Lower lobe of right lung (tissue), 2 donors: Measurements from ENCODE around the gene RSKR. TPM values are rescaled to one million over a fixed set of nuclear protein-coding genes. Genes with fewer than 3 reads are reported as not detected.

ENCODE experiments used
- ATAC-seq, 2 donors: fragments of 200-7000 bp; cut with Tn5 transposase; one replicate each; pipeline ENCODE4 v1.9.1; 2020 to 2022; ENCODE audit warnings: mild to moderate bottlenecking in 2 of 2, moderate library complexity in 2 of 2
- DNase-seq: peaks from one replicate; pipeline ENCODE4 v3.0.0-alpha.2; 2020
- H3K27ac ChIP-seq: fragments of 200-600 bp; one replicate; pipeline ENCODE4 v1.8.0; 2022
- H3K27me3 ChIP-seq: fragments of 200-600 bp; one replicate; pipeline ENCODE4 v1.8.0; 2022; ENCODE audit warnings: low read depth
- H3K36me3 ChIP-seq: fragments of 200-600 bp; one replicate; pipeline ENCODE4 v1.8.0; 2022; ENCODE audit warnings: mild to moderate bottlenecking
- H3K4me1 ChIP-seq: fragments of 200-600 bp; one replicate; pipeline ENCODE4 v1.8.0; 2022
- H3K4me3 ChIP-seq: fragments of 200-600 bp; one replicate; pipeline ENCODE4 v1.8.0; 2022; ENCODE audit warnings: mild to moderate bottlenecking
- H3K9me3 ChIP-seq: fragments of 200-600 bp; one replicate; pipeline ENCODE4 v1.8.0; 2022
- CTCF ChIP-seq: fragments of 200-600 bp; IDR thresholded peaks from one replicate; pipeline ENCODE4 v1.8.0; 2022; ENCODE audit warnings: antibody characterized with exemption, mild to moderate bottlenecking
- intact Hi-C: fragments of 100-400 bp; cut with DNase I; formaldehyde crosslinking; loops from one replicate; pipeline ENCODE4 v1.11.0; 2022
- total RNA-seq: library from RNA; stranded (reverse); fragmentation: NEBNext Ultra II Directional; extraction: Animal tissue kit (Norgen Biotek cat#: 25700); gene quantifications from one replicate; pipeline ENCODE4 v1.2.1, GENCODE V29; 2021
- donor health status: DM: no; HTN: yes; CAD: no; lungs with severe emphysema.

Gene RSKR
- total RNA-seq, 1 donor from 2014 or later, result 14.1 TPM

GRCh38 chr17:28599311-28600184 lies 14.4 kb downstream of the RSKR start:
- DNase-seq (peak; percentile 65), ATAC-seq (peak; percentile 73 to 79)
- TF ChIP-seq CTCF, result no peak
- no peaks in the 10 kb centered on the region for H3K27me3 ChIP-seq
- H3K9me3 ChIP-seq, result no peaks in the 10 kb centered on the region
- H3K36me3 ChIP-seq, result no peaks in the 10 kb centered on the region
- H3K4me3 ChIP-seq, result peak overlapping the region; percentile 62
- peaks cover 16% of the 10 kb centered on the region for H3K4me1 ChIP-seq
- intact Hi-C loops, result no loop called here
- peak overlapping the region; percentile 90 for H3K27ac ChIP-seq

- H3K9me3 ChIP-seq, result no peaks in the 10 kb centered on the region
Measured at GRCh38 chr17:28598799-28599310, 15.1 kb downstream of the RSKR start, which contains the start of gene SPAG5. Gene SPAG5 (minus strand): TSS chr17:28599025. CDS start chr17:28598946, 79 bp downstream.

DNA sequence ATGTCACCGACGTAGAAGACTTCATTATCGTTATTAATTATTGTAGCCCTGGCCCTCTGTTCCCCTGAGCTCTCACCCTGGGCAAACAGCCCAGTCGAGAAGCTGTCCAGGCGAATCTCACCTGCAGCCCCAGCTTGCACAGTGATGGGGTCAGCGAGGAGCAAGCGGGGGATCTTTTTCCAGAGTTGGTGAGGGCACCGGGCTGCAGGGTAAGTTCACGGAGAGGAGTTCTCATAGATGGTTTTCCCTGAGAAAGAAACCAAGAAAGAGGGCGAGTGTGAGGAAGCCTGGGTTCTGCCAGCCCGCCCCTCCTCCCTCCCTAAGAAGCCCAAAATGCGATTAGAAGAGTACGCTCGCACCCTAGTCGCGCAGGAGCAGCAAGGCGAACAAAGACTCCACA lies 15.6 kb downstream of the RSKR start:
- ATAC-seq (no peak), DNase-seq (no peak)
- Histone ChIP-seq H3K4me1 (peaks cover 16% of the 10 kb centered on the region), H3K36me3 (no peaks in the 10 kb centered on the region), H3K9me3 (no peaks in the 10 kb centered on the region), H3K4me3 (peak overlapping the region; percentile 62), H3K27me3 (no peaks in the 10 kb centered on the region), H3K27ac (peak overlapping the region; percentile 90)
- intact Hi-C loops, result no loop called here
- TF ChIP-seq CTCF, result no peak

More at GRCh38 chr17:28598799-28599310, 15.1 kb downstream of the RSKR start, which contains the start of gene SPAG5:
- peak; percentile 95 for DNase-seq
- TF ChIP-seq CTCF, result no peak
- Histone ChIP-seq H3K36me3 (no peaks in the 10 kb centered on the region), H3K4me3 (peak within 1 kb of the TSS; percentile 62), H3K27ac (peak within 1 kb of the TSS; percentile 90), H3K27me3 (no peaks in the 10 kb centered on the region), H3K4me1 (peaks cover 16% of the 10 kb centered on the region)
- peak; percentile 99 to 100 for ATAC-seq
- intact Hi-C loops, result no loop called here

DNA sequence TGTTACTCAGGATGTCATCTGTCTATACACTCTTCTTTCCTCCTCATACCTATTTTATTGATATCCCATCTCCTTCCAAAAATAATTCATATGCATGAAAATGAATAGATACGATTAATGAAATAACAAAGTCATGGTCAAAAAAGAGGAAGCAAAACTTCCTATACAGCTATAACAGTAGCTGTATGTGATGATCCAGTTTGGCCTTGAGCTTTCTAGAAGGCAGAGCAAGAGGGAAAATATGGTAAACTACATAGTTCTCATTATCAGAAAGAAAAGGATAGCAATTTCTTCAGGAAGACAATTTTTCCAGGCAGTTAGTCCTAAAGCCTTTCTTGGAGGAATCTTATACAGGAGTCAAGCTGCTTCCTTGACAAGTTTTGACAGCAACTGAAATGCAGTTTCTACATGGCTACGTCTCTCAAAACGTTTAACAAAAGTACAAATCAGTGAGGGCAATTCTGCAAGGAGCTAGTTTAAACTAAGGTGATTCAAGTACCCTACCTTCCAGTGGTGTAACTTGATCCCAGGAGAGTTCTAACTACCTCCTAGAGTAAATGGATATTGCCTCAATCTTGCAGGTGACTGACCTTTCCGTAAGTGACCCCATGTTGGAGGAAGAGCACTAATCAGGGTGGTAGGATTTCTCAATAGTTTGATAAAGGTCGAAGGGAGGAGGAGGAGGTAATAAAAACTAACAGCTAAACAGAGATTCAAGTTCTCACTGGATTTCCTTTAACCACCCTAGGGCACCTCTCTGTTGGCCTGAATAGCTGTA lies 16.2 kb downstream of the RSKR start:
- Histone ChIP-seq H3K36me3 (no peaks in the 10 kb centered on the region), H3K27ac (no peak overlapping the region), H3K9me3 (no peaks in the 10 kb centered on the region), H3K27me3 (no peaks in the 10 kb centered on the region), H3K4me3 (no peak overlapping the region), H3K4me1 (peaks cover 16% of the 10 kb centered on the region)
- intact Hi-C loops, result no loop called here
- no peak for TF ChIP-seq CTCF
- ATAC-seq (no peak), DNase-seq (no peak)

DNA sequence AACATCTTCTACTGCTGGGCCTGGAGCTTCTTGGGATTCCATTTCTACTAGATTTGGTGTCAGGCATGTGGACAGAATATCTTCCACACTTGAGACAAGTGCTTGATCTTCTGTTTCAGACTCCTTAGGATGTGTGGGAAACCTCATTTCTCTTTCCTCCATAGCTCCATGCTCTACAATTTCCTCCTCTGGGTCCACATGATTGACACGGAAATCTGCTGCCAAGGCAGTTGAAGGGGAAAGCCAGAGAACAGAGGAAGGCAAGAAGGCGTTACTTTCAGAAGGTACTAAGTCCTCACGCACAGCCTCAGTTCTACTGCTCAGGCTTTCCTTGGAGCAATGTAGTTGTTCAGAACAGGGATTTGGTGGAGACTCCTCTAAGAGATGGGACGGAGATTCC lies 21.7 kb downstream of the RSKR start:
- Histone ChIP-seq H3K9me3 (no peaks in the 10 kb centered on the region), H3K27ac (no peak overlapping the region), H3K27me3 (no peaks in the 10 kb centered on the region), H3K4me1 (no peaks in the 10 kb centered on the region), H3K36me3 (peaks cover 5% of the 10 kb centered on the region), H3K4me3 (no peak overlapping the region)
- intact Hi-C loops, result no loop called here
- ATAC-seq, result no peak
- no peak for DNase-seq
- TF ChIP-seq CTCF, result no peak
